ENCODE measurements around the gene KCNQ1OT1. TPM values are rescaled to one million over a fixed set of nuclear protein-coding genes. Genes with fewer than 3 reads are reported as not detected.

KCNQ1OT1 gene
- total RNA-seq, 2 donors from 2014 or later: 0.77 to 1.5 TPM

- H3K9ac ChIP-seq (ENCODE audit: low read depth in 2 of 2, low read length in 2 of 2): no peak overlapping the region
- H3K4me3 ChIP-seq: no peak overlapping the region
- intact Hi-C loops (cut with DNase I): no loop called here
- no peak overlapping the region for H3K27ac ChIP-seq
- H3K27me3 ChIP-seq: no peaks in the 10 kb centered on the region
- H3K36me3 ChIP-seq: no peaks in the 10 kb centered on the region
- DNase-seq: no peak
- TF ChIP-seq CTCF (IDR thresholded peaks at IDR 0.05): no peak
- no peaks in the 10 kb centered on the region for H3K9me3 ChIP-seq
- peaks cover 18% of the 10 kb centered on the region for H3K4me1 ChIP-seq
Measured at GRCh38 chr11:2738551-2739431, 39.0 kb upstream of the KCNQ1OT1 start.

- intact Hi-C loops (cut with DNase I): no loop called here
- TF ChIP-seq CTCF (IDR thresholded peaks at IDR 0.05): no peak
- H3K27me3 ChIP-seq: no peaks in the 10 kb centered on the region
- no peak overlapping the region for H3K27ac ChIP-seq
- no peak overlapping the region for H3K4me3 ChIP-seq
- no peak overlapping the region for H3K9ac ChIP-seq (ENCODE audit: low read depth in 2 of 2, low read length in 2 of 2)
- peaks cover 18% of the 10 kb centered on the region for H3K4me1 ChIP-seq
- DNase-seq: peak; percentile 76
- no peaks in the 10 kb centered on the region for H3K9me3 ChIP-seq
- H3K36me3 ChIP-seq: no peaks in the 10 kb centered on the region
Measured at GRCh38 chr11:2737866-2738265, 38.1 kb upstream of the KCNQ1OT1 start.

GRCh38 chr11:2737226-2737590 lies 37.4 kb upstream of the KCNQ1OT1 start:
- H3K27me3 ChIP-seq: no peaks in the 10 kb centered on the region
- H3K36me3 ChIP-seq: no peaks in the 10 kb centered on the region
- H3K27ac ChIP-seq: no peak overlapping the region
- H3K9me3 ChIP-seq: no peaks in the 10 kb centered on the region
- H3K4me3 ChIP-seq: no peak overlapping the region
- H3K9ac ChIP-seq (ENCODE audit: low read depth in 2 of 2, low read length in 2 of 2): no peak overlapping the region
- intact Hi-C loops (cut with DNase I): no loop called here
- no peak for DNase-seq
- peaks cover 18% of the 10 kb centered on the region for H3K4me1 ChIP-seq
- TF ChIP-seq CTCF (IDR thresholded peaks at IDR 0.05): no peak

- Histone ChIP-seq H3K9ac (ENCODE audit: low read depth in 2 of 2, low read length in 2 of 2) (no peak overlapping the region), H3K36me3 (no peaks in the 10 kb centered on the region), H3K27me3 (no peaks in the 10 kb centered on the region), H3K9me3 (no peaks in the 10 kb centered on the region), H3K4me3 (no peak overlapping the region), H3K27ac (no peak overlapping the region), H3K4me1 (peaks cover 18% of the 10 kb centered on the region)
- no peak for TF ChIP-seq CTCF (IDR thresholded peaks at IDR 0.05)
- intact Hi-C loops (cut with DNase I): no loop called here
- peak; percentile 60 for DNase-seq
Measured at GRCh38 chr11:2736577-2737225, 36.9 kb upstream of the KCNQ1OT1 start.

- no peak for TF ChIP-seq CTCF (IDR thresholded peaks at IDR 0.05)
- intact Hi-C loops (cut with DNase I): no loop called here
- DNase-seq: no peak
- no peaks in the 10 kb centered on the region for H3K9me3 ChIP-seq
- H3K4me1 ChIP-seq: peaks cover 18% of the 10 kb centered on the region
- H3K27ac ChIP-seq: no peak overlapping the region
- no peak overlapping the region for H3K9ac ChIP-seq (ENCODE audit: low read depth in 2 of 2, low read length in 2 of 2)
- H3K36me3 ChIP-seq: no peaks in the 10 kb centered on the region
- H3K4me3 ChIP-seq: no peak overlapping the region
- no peaks in the 10 kb centered on the region for H3K27me3 ChIP-seq
Measured at GRCh38 chr11:2735053-2735589, 35.3 kb upstream of the KCNQ1OT1 start.

All from colonic mucosa (tissue), 4 donors.